Lower leg skin (tissue), 4 donors: ENCODE measurements around the gene COL4A4. TPM values are rescaled to one million over a fixed set of nuclear protein-coding genes. Genes with fewer than 3 reads are reported as not detected.

Source experiments
- DNase-seq, 2 donors: peaks; one replicate each; pipeline ENCODE4 v3.0.0-alpha.2; 2019; ENCODE audit warnings: low spot score in 2 of 2
- H3K4me3 ChIP-seq: fragments of 200-600 bp; sonication (generic); 2 replicates; pipeline ENCODE4 v1.5.1; 2017; ENCODE audit warnings: mild to moderate bottlenecking, low read depth; ENCODE audit not compliant: poor library complexity, severe bottlenecking
- POLR2A ChIP-seq, 2 donors: fragments of 450-650 bp; IDR thresholded peaks; one replicate each; pipeline ENCODE4 v1.6.1; 2016 to 2017; ENCODE audit warnings: antibody characterized with exemption in 2 of 2, mild to moderate bottlenecking in 1 of 2, moderate library complexity in 1 of 2
- WGBS, 2 donors: methylation state at CpG; one replicate each; pipeline ENCODE4 v1.1.5; 2018; 5-methylcytosine and 5-hydroxymethylcytosine counted together
- intact Hi-C: fragments of 100-400 bp; cut with DNase I; formaldehyde crosslinking; loops from one replicate; pipeline ENCODE4 v1.15.0; 2023; ENCODE audit warnings: low total_unique reads
- total RNA-seq, 4 donors: library from RNA; depleted of rRNA; stranded (reverse); fragments of >200 nt; gene quantifications; one replicate each; pipeline ENCODE4 v1.1.0, GENCODE V29; 2016
- TF ChIP-seq, protein P1 (sequence below), 3 donors: fragments of 450-650 bp; IDR thresholded peaks; one replicate each; pipeline ENCODE4 v1.5.1; 2016; ENCODE audit warnings: antibody characterized with exemption in 3 of 3, mild to moderate bottlenecking in 3 of 3, moderate library complexity in 2 of 3

The COL4A4 gene
- total RNA-seq, 4 donors from 2014 or later: 0.04 to 0.58 (median 0.18) TPM

DNA sequence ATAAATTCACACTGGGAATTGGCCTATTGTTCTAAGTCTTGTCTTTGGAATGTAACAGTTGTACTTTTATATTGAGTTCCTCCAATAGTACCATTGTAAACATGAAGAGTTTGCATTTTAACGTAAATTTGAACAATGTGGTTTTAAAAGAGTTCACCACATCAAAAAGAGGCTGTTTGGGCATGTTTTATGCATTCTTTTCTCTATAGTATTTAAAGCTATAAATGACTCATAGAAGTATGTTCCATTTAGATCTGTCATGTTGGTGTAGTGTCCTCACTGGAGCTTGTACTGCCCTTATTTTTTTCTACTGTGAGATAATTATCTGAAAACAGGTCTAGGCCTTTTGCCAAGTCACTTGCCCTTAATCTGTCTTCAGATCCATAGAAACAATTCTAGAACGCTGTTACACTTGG, 186.2 kb downstream of the COL4A4 start:
- TF ChIP-seq, protein P1, sequence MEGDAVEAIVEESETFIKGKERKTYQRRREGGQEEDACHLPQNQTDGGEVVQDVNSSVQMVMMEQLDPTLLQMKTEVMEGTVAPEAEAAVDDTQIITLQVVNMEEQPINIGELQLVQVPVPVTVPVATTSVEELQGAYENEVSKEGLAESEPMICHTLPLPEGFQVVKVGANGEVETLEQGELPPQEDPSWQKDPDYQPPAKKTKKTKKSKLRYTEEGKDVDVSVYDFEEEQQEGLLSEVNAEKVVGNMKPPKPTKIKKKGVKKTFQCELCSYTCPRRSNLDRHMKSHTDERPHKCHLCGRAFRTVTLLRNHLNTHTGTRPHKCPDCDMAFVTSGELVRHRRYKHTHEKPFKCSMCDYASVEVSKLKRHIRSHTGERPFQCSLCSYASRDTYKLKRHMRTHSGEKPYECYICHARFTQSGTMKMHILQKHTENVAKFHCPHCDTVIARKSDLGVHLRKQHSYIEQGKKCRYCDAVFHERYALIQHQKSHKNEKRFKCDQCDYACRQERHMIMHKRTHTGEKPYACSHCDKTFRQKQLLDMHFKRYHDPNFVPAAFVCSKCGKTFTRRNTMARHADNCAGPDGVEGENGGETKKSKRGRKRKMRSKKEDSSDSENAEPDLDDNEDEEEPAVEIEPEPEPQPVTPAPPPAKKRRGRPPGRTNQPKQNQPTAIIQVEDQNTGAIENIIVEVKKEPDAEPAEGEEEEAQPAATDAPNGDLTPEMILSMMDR (IDR thresholded peaks at IDR 0.05): no peak
- no peak for TF ChIP-seq POLR2A (IDR thresholded peaks at IDR 0.05)
- WGBS, 2 donors: 37 to 48% methylated on average over 2 of the region's 2 CpGs
- DNase-seq: no peak
- H3K4me3 ChIP-seq: no peak overlapping the region
- intact Hi-C loops: no loop called here

DNA sequence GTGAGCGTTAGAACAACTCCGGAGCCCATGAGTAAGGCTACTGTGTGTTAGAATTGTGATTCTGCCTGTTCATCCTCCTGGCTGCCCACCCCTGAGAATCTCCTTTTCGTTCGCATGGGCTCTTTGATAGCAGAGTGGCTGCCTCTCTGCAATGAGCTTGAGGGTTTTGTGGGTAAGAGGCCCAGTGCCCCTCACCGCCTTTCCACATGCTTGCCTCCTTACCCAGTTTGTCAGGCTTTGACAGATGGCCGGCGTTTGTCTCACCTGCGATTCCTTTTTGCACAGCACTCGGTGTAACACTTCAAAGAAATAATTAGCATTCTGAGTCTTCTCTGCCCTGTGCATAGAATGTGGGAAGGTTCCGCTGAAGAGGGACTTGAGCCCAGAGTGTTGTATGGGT, 190.2 kb downstream of the COL4A4 start:
- TF ChIP-seq, protein P1 (IDR thresholded peaks at IDR 0.05): no peak
- no peak for TF ChIP-seq POLR2A (IDR thresholded peaks at IDR 0.05)
- intact Hi-C loops: no loop called here
- no peak for DNase-seq
- no peak overlapping the region for H3K4me3 ChIP-seq
- WGBS, 2 donors: 92 to 94% methylated on average over 10 of the region's 10 CpGs

DNA sequence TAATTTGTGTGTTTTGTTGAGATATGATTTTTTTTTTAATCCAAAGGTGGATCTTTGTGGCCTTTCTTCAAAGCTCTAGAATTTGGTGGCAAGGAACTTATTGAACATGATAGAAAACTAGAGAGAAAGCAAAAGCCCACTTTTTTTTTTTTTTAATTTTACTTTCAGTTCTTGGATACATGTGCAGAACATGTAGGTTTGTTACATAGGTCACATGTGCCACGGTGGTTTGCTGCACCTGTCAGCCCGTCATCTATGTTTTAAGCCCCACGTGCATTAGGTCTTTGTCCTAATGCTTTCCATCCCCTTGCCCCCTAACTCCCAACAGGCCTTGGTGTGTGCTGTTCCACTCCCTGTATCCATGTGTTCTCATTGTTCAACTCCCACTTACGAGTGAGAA, 192.2 kb downstream of the COL4A4 start:
- H3K4me3 ChIP-seq: no peak overlapping the region
- intact Hi-C loops: no loop called here
- no peak for TF ChIP-seq POLR2A (IDR thresholded peaks at IDR 0.05)
- TF ChIP-seq, protein P1 (IDR thresholded peaks at IDR 0.05): no peak
- 91 to 94% methylated on average over 4 of the region's 4 CpGs for WGBS, 2 donors
- no peak for DNase-seq

DNA sequence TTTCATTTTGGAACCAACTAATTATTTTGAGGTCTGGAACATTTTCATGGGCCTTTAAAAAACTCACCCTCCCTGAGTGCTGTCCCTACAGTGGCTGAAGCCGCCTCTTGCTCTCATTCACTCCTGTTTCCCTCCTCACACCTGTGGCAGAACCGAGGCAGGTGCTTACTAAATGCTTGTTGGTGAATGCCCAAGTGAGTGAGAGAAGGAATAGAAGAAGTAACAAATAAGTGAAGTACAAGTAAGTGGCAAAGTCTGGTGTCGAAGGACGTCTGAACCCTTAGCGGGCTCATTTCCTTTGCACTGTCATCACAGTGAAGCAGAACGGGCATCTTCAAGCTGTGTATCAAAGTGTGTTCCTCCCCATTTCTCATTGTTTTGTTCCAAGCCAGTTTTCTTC, 192.9 kb downstream of the COL4A4 start:
- 83 to 84% methylated on average over 6 of the region's 6 CpGs for WGBS, 2 donors

DNA sequence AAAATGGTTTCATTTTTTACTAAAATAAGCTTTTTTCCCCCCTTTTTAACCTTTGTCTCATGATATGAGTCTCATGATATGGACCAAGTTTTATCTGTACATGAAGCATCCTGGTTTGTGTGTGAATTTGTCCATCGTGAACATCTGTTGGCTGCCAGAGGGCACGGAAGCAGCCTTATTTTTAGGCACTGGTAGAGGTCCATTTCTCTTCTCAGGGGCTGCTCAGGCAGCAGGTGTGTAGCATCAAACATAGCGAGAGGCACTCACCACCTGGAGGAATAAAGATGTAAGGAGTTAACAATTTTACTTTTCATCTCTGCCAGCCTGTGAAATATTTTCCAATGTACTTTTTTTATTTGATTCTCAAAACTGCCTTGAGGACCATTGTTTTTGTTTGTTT, 193.6 kb downstream of the COL4A4 start:
- intact Hi-C loops: no loop called here
- 71 to 76% methylated on average over 3 of the region's 3 CpGs for WGBS, 2 donors
- no peak for TF ChIP-seq POLR2A (IDR thresholded peaks at IDR 0.05)
- TF ChIP-seq, protein P1 (IDR thresholded peaks at IDR 0.05): no peak
- H3K4me3 ChIP-seq: no peak overlapping the region
- DNase-seq: no peak

More for the DNA sequence above, 192.9 kb downstream of the COL4A4 start:
- no peak for DNase-seq
- intact Hi-C loops: no loop called here
- H3K4me3 ChIP-seq: no peak overlapping the region
- TF ChIP-seq, protein P1 (IDR thresholded peaks at IDR 0.05): no peak
- TF ChIP-seq POLR2A (IDR thresholded peaks at IDR 0.05): no peak

DNA sequence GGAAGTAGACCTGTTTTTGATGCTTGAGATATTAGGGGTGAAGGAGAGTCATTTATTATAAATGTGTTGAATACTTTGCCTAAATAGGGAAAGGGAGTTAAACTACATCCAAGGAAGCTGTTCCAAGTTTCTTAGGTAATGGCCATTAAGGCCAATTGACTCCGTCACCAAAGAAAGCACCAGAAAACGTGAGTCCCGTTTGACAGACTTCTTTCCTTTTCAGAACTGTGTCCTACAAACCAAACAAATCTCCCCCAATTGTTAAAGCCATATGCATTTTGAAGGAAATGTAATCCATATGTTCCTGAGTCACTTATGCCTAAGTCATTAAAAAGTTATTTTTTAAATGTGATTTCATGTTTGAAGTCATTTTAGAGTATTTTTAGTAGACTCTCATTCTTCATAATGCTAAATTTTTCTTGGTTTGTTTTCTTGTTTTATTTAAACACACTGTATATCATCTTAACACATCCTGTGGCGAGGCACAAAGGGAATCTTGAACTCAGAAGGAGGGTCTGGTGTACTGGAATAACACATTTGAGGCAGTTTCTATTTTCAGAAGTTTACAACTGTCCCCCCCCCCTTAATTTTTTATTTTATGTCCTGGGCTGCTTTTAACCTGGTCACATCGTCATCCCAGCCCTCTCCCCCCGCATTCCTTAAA, 194.5 kb downstream of the COL4A4 start:
- no peak overlapping the region for H3K4me3 ChIP-seq
- WGBS, 2 donors: 63 to 66% methylated on average over 6 of the region's 6 CpGs
- no peak for DNase-seq
- intact Hi-C loops: no loop called here
- TF ChIP-seq POLR2A (IDR thresholded peaks at IDR 0.05): no peak
- TF ChIP-seq, protein P1 (IDR thresholded peaks at IDR 0.05): no peak
